ENCODE measurements around the gene CSAD. TPM values are rescaled to one million over a fixed set of nuclear protein-coding genes. Genes with fewer than 3 reads are reported as not detected.

The CSAD gene
- total and polyA plus RNA-seq, 2 experiments from 2014 or later: 3.2 to 7.1 TPM

DNA sequence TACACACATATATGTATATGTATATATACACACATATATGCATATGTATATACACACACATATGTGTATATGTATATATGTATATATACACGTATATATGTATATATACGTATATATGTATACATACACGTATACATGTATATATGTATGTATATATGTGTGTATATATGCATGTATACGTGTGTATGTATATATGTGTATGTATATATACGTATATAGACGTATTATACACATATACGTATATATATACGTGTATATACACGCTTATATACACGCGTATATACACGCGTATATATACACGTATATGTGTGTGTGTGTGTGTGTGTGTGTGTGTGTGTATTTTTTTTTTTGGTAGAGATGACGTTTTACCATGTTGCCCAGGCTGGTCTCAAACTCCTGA lies 33.1 kb downstream of the CSAD start:
- ATAC-seq (no peak), DNase-seq (ENCODE audit: low spot score) (no peak)
- no peak overlapping the region for H3K27ac Mint-ChIP-seq
- Histone ChIP-seq H3F3A (replicated peaks; ENCODE audit: low read depth) (peaks cover 17% of the 10 kb centered on the region), H4K20me1 (replicated peaks; ENCODE audit: insufficient read depth) (no peaks in the 10 kb centered on the region), H2AFZ (no peak overlapping the region), H3K27ac (ENCODE audit: low read depth) (no peak overlapping the region), H3K4me2 (no peak overlapping the region), H3K36me3 (ENCODE audit: insufficient read depth) (no peaks in the 10 kb centered on the region), H3K4me1 (ENCODE audit: insufficient read depth) (0 out of 2 replicates have a peak, but pooled peaks cover 2% of the 10 kb centered on the region), H3K79me2 (replicated peaks; ENCODE audit: insufficient read depth) (no peaks in the 10 kb centered on the region), H3K27me3 (ENCODE audit: insufficient read depth) (no peaks in the 10 kb centered on the region), H3K9me2 (ENCODE audit: insufficient read depth) (no peaks in the 10 kb centered on the region), H3K4me3 (no peak overlapping the region)
- H3K9me3 Mint-ChIP-seq: peaks cover 3% of the 10 kb centered on the region; the same call in 1 of the 3 replicates
- H3K4me3 Mint-ChIP-seq: no peak overlapping the region
- H3K27me3 Mint-ChIP-seq (ENCODE audit: insufficient read depth, low read depth, poor library complexity): no peaks in the 10 kb centered on the region
- no peaks in the 10 kb centered on the region for H3K36me3 Mint-ChIP-seq (ENCODE audit: low read depth)
- H3K4me1 Mint-ChIP-seq: peaks cover 3% of the 10 kb centered on the region; the same call in 2 of the 3 replicates
- TF ChIP-seq, protein P1, sequence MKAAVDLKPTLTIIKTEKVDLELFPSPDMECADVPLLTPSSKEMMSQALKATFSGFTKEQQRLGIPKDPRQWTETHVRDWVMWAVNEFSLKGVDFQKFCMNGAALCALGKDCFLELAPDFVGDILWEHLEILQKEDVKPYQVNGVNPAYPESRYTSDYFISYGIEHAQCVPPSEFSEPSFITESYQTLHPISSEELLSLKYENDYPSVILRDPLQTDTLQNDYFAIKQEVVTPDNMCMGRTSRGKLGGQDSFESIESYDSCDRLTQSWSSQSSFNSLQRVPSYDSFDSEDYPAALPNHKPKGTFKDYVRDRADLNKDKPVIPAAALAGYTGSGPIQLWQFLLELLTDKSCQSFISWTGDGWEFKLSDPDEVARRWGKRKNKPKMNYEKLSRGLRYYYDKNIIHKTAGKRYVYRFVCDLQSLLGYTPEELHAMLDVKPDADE (IDR thresholded peaks at IDR 0.05): no peak
- TF ChIP-seq ZNF462 (CRISPR knock-in tag; IDR thresholded peaks at IDR 0.05) (no peak), EZH2 (IDR thresholded peaks at IDR 0.05; ENCODE audit: low read depth, unreplicated experiment) (no peak), ZNF331 (CRISPR knock-in tag; IDR thresholded peaks at IDR 0.05; ENCODE audit: low read depth) (no peak), CREB1 (CRISPR knock-in tag; IDR thresholded peaks at IDR 0.05; ENCODE audit: low read depth) (no peak)
